T1000 (cell line): Measurements from ENCODE around the gene OBSCN.

ENCODE experiments used
- DNase-seq: peaks from one replicate; lab custom pipeline; 2025; ENCODE audit warnings: mixed read lengths; lab: John Stamatoyannopoulos, UW

Gene OBSCN

GRCh38 chr1:228321435-228321834, 113.6 kb downstream of the OBSCN start:
- no peak for DNase-seq

- DNase-seq, result no peak
Observed at GRCh38 chr1:228321895-228322294, 114.1 kb downstream of the OBSCN start.

- no peak for DNase-seq
Observed at GRCh38 chr1:228323401-228323800, 115.6 kb downstream of the OBSCN start.

GRCh38 chr1:228325267-228325666, 117.4 kb downstream of the OBSCN start:
- no peak for DNase-seq

- DNase-seq, result no peak
Observed at GRCh38 chr1:228329887-228330286, 122.0 kb downstream of the OBSCN start.

GRCh38 chr1:228332797-228333738, 125.2 kb downstream of the OBSCN start:
- DNase-seq, result no peak

- DNase-seq, result no peak
Observed at GRCh38 chr1:228333739-228334115, 125.9 kb downstream of the OBSCN start.

- DNase-seq, result no peak
Observed at GRCh38 chr1:228334226-228334935, 126.5 kb downstream of the OBSCN start.

- DNase-seq, result no peak
Observed at GRCh38 chr1:228334954-228335353, 127.1 kb downstream of the OBSCN start.

- no peak for DNase-seq
Observed at GRCh38 chr1:228335406-228336307, 127.8 kb downstream of the OBSCN start.

- DNase-seq, result no peak
Observed at GRCh38 chr1:228336308-228337030, 128.6 kb downstream of the OBSCN start.

- no peak for DNase-seq
Observed at GRCh38 chr1:228337031-228337564, 129.3 kb downstream of the OBSCN start.

- DNase-seq, result no peak
Observed at GRCh38 chr1:228337711-228338520, 130.1 kb downstream of the OBSCN start.

GRCh38 chr1:228338521-228339051, 130.7 kb downstream of the OBSCN start:
- DNase-seq, result no peak

- DNase-seq, result no peak
Observed at GRCh38 chr1:228339059-228339704, 131.3 kb downstream of the OBSCN start.

- DNase-seq, result no peak
Observed at GRCh38 chr1:228339766-228340685, 132.2 kb downstream of the OBSCN start.

GRCh38 chr1:228340686-228341449, 133.0 kb downstream of the OBSCN start:
- DNase-seq, result no peak

GRCh38 chr1:228341450-228341813, 133.6 kb downstream of the OBSCN start:
- DNase-seq, result no peak
